Measurements from ENCODE around the gene PARP11.

Gene PARP11

DNA sequence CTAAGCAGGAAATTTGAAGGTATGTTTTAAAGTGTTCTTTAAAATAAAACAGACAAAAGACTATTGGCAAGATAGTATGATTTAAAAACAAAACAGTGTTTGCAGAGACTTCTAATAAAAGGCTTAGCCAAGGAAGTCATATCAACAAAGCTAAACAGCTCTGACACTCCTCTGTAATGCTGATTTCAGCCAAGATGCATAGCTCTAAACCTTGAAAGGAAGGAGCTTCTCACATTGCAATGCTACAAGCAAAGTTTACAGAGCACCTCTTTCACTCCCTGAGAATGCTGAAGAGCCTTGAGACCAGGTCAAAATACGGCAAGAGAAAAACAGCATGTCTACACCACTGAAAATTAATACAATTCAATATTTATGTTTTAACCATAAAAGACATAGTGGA is 51.8 kb downstream of the PARP11 start:
- no peaks in the 10 kb centered on the region for H3K9me3 ChIP-seq (ENCODE audit: insufficient read depth, low read length)
- H3K79me2 ChIP-seq (ENCODE audit: insufficient read depth, low read length), result no peaks in the 10 kb centered on the region
- 0 out of 2 replicates have a peak, but pooled peaks cover 2% of the 10 kb centered on the region for H3K36me3 ChIP-seq (ENCODE audit: low read length)

GRCh38 chr12:3820122-3820521 is 53.1 kb downstream of the PARP11 start:
- Histone ChIP-seq H3K27ac (ENCODE audit: low read depth, low read length) (no peak overlapping the region), H3K27me3 (ENCODE audit: low read length) (no peaks in the 10 kb centered on the region), H3K9me2 (replicated peaks; ENCODE audit: insufficient read depth, low read length) (no peaks in the 10 kb centered on the region), H3K9ac (ENCODE audit: low read length) (no peak overlapping the region), H3K9me3 (ENCODE audit: insufficient read depth, low read length) (no peaks in the 10 kb centered on the region), H3K4me2 (ENCODE audit: low read depth, low read length, poor library complexity, severe bottlenecking) (no peak overlapping the region), H4K20me1 (ENCODE audit: low read depth, low read length) (no peaks in the 10 kb centered on the region), H3F3A (ENCODE audit: insufficient read depth) (no peaks in the 10 kb centered on the region), H3K4me3 (ENCODE audit: insufficient read depth, low read length, poor library complexity, severe bottlenecking) (no peak overlapping the region), H3K36me3 (ENCODE audit: low read length) (0 out of 2 replicates have a peak, but pooled peaks cover 2% of the 10 kb centered on the region), H3K79me2 (ENCODE audit: insufficient read depth, low read length) (no peaks in the 10 kb centered on the region), H2AFZ (ENCODE audit: low read depth, low read length, severe bottlenecking) (no peak overlapping the region)
- no peak for TF ChIP-seq CTCF (IDR thresholded peaks at IDR 0.05; ENCODE audit: insufficient read depth, low read length, poor library complexity, severe bottlenecking)
- TF ChIP-seq EZH2phosphoT487 (conservative IDR thresholded peaks at IDR 0.05; ENCODE audit: low read length), result no peak

More for the DNA sequence above, 51.8 kb downstream of the PARP11 start:
- H3K4me2 ChIP-seq (ENCODE audit: low read depth, low read length, poor library complexity, severe bottlenecking), result no peak overlapping the region
- no peaks in the 10 kb centered on the region for H3K27me3 ChIP-seq (ENCODE audit: low read length)
- H4K20me1 ChIP-seq (ENCODE audit: low read depth, low read length), result no peaks in the 10 kb centered on the region
- no peak overlapping the region for H3K27ac ChIP-seq (ENCODE audit: low read depth, low read length)
- no peaks in the 10 kb centered on the region for H3F3A ChIP-seq (ENCODE audit: insufficient read depth)
- no peaks in the 10 kb centered on the region for H3K9me2 ChIP-seq (replicated peaks; ENCODE audit: insufficient read depth, low read length)
- no peak overlapping the region for H2AFZ ChIP-seq (ENCODE audit: low read depth, low read length, severe bottlenecking)
- no peak for TF ChIP-seq CTCF (IDR thresholded peaks at IDR 0.05; ENCODE audit: insufficient read depth, low read length, poor library complexity, severe bottlenecking)
- TF ChIP-seq EZH2phosphoT487 (conservative IDR thresholded peaks at IDR 0.05; ENCODE audit: low read length), result no peak
- H3K9ac ChIP-seq (ENCODE audit: low read length), result no peak overlapping the region
- H3K4me3 ChIP-seq (ENCODE audit: insufficient read depth, low read length, poor library complexity, severe bottlenecking), result no peak overlapping the region

- H3K9me3 ChIP-seq (ENCODE audit: insufficient read depth, low read length), result no peaks in the 10 kb centered on the region
- 0 out of 2 replicates have a peak, but pooled peaks cover 5% of the 10 kb centered on the region for H3K36me3 ChIP-seq (ENCODE audit: low read length)
- no peak overlapping the region for H3K27ac ChIP-seq (ENCODE audit: low read depth, low read length)
- H2AFZ ChIP-seq (ENCODE audit: low read depth, low read length, severe bottlenecking), result no peak overlapping the region
- H3K4me3 ChIP-seq (ENCODE audit: insufficient read depth, low read length, poor library complexity, severe bottlenecking), result no peak overlapping the region
- H4K20me1 ChIP-seq (ENCODE audit: low read depth, low read length), result no peaks in the 10 kb centered on the region
- H3K9ac ChIP-seq (ENCODE audit: low read length), result no peak overlapping the region
- no peaks in the 10 kb centered on the region for H3F3A ChIP-seq (ENCODE audit: insufficient read depth)
- H3K79me2 ChIP-seq (ENCODE audit: insufficient read depth, low read length), result no peaks in the 10 kb centered on the region
- no peak overlapping the region for H3K4me2 ChIP-seq (ENCODE audit: low read depth, low read length, poor library complexity, severe bottlenecking)
- TF ChIP-seq EZH2phosphoT487 (conservative IDR thresholded peaks at IDR 0.05; ENCODE audit: low read length) (no peak), CTCF (IDR thresholded peaks at IDR 0.05; ENCODE audit: insufficient read depth, low read length, poor library complexity, severe bottlenecking) (no peak)
- no peaks in the 10 kb centered on the region for H3K9me2 ChIP-seq (replicated peaks; ENCODE audit: insufficient read depth, low read length)
- H3K27me3 ChIP-seq (ENCODE audit: low read length), result no peaks in the 10 kb centered on the region
Observed at GRCh38 chr12:3816266-3816665, 56.9 kb downstream of the PARP11 start.
